ENCODE results near the gene ATP13A4. TPM values are rescaled to one million over a fixed set of nuclear protein-coding genes. Genes with fewer than 3 reads are reported as not detected.

Gene ATP13A4
- total RNA-seq, 1 experiment from 2014 or later: 0.22 TPM

DNA sequence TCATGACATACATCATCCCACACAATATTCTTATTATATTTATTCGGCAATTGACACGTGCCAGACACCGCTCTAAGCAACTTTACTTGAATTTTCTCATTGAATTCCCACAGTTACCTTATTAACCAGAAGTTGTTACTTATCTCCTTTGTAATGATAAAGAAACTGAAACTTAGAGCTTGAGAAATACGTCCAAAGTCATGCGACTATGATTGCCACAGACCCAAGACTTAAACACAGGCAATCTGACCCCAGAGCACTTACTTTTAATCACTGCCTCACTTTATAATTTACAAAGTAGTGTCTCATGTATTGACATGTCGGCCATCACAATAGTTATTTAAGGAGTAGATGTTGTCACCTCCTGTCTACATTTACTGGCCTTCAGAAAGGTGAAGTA, 64.7 kb downstream of the ATP13A4 start:
- ChIA-PET POLR2A (ENCODE audit: unreplicated experiment) (no interaction called here), CTCF (no interaction called here)
- no peaks in the 10 kb centered on the region for H3K79me2 ChIP-seq (ENCODE audit: low read depth)
- no peaks in the 10 kb centered on the region for H3K9me3 ChIP-seq (ENCODE audit: insufficient read depth, low read depth)
- TF ChIP-seq EZH2 (IDR thresholded peaks at IDR 0.05; ENCODE audit: low read depth): no peak
- TF ChIP-seq, protein P1, sequence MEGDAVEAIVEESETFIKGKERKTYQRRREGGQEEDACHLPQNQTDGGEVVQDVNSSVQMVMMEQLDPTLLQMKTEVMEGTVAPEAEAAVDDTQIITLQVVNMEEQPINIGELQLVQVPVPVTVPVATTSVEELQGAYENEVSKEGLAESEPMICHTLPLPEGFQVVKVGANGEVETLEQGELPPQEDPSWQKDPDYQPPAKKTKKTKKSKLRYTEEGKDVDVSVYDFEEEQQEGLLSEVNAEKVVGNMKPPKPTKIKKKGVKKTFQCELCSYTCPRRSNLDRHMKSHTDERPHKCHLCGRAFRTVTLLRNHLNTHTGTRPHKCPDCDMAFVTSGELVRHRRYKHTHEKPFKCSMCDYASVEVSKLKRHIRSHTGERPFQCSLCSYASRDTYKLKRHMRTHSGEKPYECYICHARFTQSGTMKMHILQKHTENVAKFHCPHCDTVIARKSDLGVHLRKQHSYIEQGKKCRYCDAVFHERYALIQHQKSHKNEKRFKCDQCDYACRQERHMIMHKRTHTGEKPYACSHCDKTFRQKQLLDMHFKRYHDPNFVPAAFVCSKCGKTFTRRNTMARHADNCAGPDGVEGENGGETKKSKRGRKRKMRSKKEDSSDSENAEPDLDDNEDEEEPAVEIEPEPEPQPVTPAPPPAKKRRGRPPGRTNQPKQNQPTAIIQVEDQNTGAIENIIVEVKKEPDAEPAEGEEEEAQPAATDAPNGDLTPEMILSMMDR (conservative IDR thresholded peaks at IDR 0.05): no peak
- no peaks in the 10 kb centered on the region for H3F3A ChIP-seq (ENCODE audit: insufficient read depth, low read depth)
- H3K4me1 ChIP-seq (replicated peaks; ENCODE audit: insufficient read depth): no peaks in the 10 kb centered on the region
- 0 out of 2 replicates have a peak overlapping the region, but pooled peaks have one; percentile 10 for H3K4me2 ChIP-seq
- DNase-seq: no peak
- H3K27me3 ChIP-seq (ENCODE audit: insufficient read depth, low read depth): peaks cover 30% of the 10 kb centered on the region
- no peaks in the 10 kb centered on the region for H4K20me1 ChIP-seq (ENCODE audit: insufficient read depth)
- H3K4me3 ChIP-seq: no peak overlapping the region
- H3K36me3 ChIP-seq (ENCODE audit: low read depth): no peaks in the 10 kb centered on the region
- intact Hi-C loops (cut with micrococcal nuclease; ENCODE audit: unreplicated experiment): no loop called here
- H2AFZ ChIP-seq: no peak overlapping the region
- no TSS peak for BruUV-seq (replicated peaks)
- H3K27ac ChIP-seq: no peak overlapping the region
- no peaks in the 10 kb centered on the region; the same call in 1 of the 2 replicates for H3K9me2 ChIP-seq (ENCODE audit: insufficient read depth)

DNA sequence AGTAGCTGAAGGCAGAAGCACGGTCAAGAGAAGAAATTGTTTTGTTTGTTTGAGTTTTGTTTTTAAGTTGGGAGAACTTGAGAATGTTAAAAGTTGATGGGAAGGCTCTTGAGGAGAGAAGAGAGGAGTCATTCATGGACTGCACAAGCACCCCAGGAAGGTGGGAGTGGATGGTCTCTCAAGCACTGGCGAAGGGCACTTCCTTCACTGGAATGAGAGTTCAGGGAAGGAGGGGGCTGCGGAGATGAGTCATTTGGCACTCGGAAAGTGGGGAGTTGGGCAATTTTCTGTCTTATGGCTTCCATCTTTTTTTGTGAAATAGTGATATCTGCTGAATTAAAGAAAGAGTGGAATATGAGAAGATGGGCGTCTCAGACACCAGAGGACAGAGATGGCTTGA, 66.0 kb downstream of the ATP13A4 start:
- Histone ChIP-seq H3K36me3 (ENCODE audit: low read depth) (no peaks in the 10 kb centered on the region), H3K79me2 (ENCODE audit: low read depth) (no peaks in the 10 kb centered on the region), H3K4me2 (no peak overlapping the region), H3K4me3 (no peak overlapping the region), H3K4me1 (replicated peaks; ENCODE audit: insufficient read depth) (no peaks in the 10 kb centered on the region), H2AFZ (no peak overlapping the region), H4K20me1 (ENCODE audit: insufficient read depth) (no peaks in the 10 kb centered on the region), H3K27ac (no peak overlapping the region), H3K9me2 (ENCODE audit: insufficient read depth) (no peaks in the 10 kb centered on the region; the same call in 1 of the 2 replicates), H3K9me3 (ENCODE audit: insufficient read depth, low read depth) (no peaks in the 10 kb centered on the region), H3F3A (ENCODE audit: insufficient read depth, low read depth) (no peaks in the 10 kb centered on the region), H3K27me3 (ENCODE audit: insufficient read depth, low read depth) (peaks cover 30% of the 10 kb centered on the region)
- CTCF ChIA-PET: no interaction called here
- intact Hi-C loops (cut with micrococcal nuclease; ENCODE audit: unreplicated experiment): no loop called here
- POLR2A ChIA-PET (ENCODE audit: unreplicated experiment): no interaction called here
- no peak for DNase-seq
- no peak for TF ChIP-seq EZH2 (IDR thresholded peaks at IDR 0.05; ENCODE audit: low read depth)
- TF ChIP-seq, protein P1 (conservative IDR thresholded peaks at IDR 0.05): no peak
- BruUV-seq (replicated peaks): no TSS peak

DNA sequence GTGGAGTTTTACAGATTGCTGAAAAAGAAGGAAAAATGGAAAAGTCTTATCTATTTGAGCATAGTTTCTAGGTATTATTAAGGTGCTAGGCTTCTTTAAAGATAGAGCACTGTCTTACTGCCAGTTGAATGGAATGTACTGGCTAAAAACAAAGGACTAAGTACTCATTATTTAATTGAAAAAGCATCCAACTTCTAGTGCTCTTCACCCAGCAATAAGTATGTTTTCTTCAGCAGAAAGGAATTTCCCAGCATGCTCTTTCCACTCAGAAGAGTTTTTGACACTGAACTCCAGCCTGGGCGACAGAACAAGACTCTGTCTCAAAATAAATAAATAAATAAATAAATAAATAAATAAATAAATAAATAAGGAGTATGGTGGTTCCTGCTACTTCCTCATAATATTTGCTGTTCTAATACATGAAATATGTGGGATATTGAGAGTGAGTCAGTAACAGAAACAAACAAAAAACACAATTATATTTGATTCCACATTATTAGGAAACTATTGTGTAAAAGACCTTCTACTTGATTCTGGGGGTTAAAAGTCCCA, 70.6 kb downstream of the ATP13A4 start:
- no peaks in the 10 kb centered on the region for H3K4me1 ChIP-seq (replicated peaks; ENCODE audit: insufficient read depth)
- H3K9me3 ChIP-seq (ENCODE audit: insufficient read depth, low read depth): no peaks in the 10 kb centered on the region; the same call in 1 of the 2 replicates
- no peaks in the 10 kb centered on the region for H3K79me2 ChIP-seq (ENCODE audit: low read depth)
- TF ChIP-seq, protein P1 (conservative IDR thresholded peaks at IDR 0.05): no peak
- TF ChIP-seq EZH2 (IDR thresholded peaks at IDR 0.05; ENCODE audit: low read depth): no peak
- no peak overlapping the region for H2AFZ ChIP-seq
- no TSS peak for BruUV-seq (replicated peaks)
- intact Hi-C loops (cut with micrococcal nuclease; ENCODE audit: unreplicated experiment): no loop called here
- H4K20me1 ChIP-seq (ENCODE audit: insufficient read depth): no peaks in the 10 kb centered on the region
- peaks cover 24% of the 10 kb centered on the region for H3K27me3 ChIP-seq (ENCODE audit: insufficient read depth, low read depth)
- H3K4me3 ChIP-seq: no peak overlapping the region
- ChIA-PET POLR2A (ENCODE audit: unreplicated experiment) (no interaction called here), CTCF (no interaction called here)
- DNase-seq: no peak
- H3F3A ChIP-seq (ENCODE audit: insufficient read depth, low read depth): no peaks in the 10 kb centered on the region
- H3K4me2 ChIP-seq: no peak overlapping the region
- no peaks in the 10 kb centered on the region for H3K9me2 ChIP-seq (ENCODE audit: insufficient read depth)
- H3K27ac ChIP-seq: no peak overlapping the region
- no peaks in the 10 kb centered on the region for H3K36me3 ChIP-seq (ENCODE audit: low read depth)

Data from PC-9 (cell line).